Stimulated activated CD4-positive, alpha-beta T cell treated with anti-CD3 and anti-CD28 coated beads, Interleukin-2, amount 100 ng/mL, for 24 hours (primary cell): ENCODE results near the gene PCDHGA4.
"Not testable (repeated sequence)": the region's sequence is repeated elsewhere in the genome, so short reads cannot be mapped to it uniquely, and the experiment has no call there.

Experiments
- DNase-seq, 2 donors: peaks; one replicate each; pipeline ENCODE4 v3.0.0-alpha.2; 2020

The PCDHGA4 gene

GRCh38 chr5:141354900-141355469, at the start of gene PCDHGA4:
PCDHGA4 (plus strand) TSS chr5:141355021; CDS start chr5:141355108, 87 bp downstream.
- DNase-seq: no peak

GRCh38 chr5:141306630-141307029, 48.2 kb upstream of the PCDHGA4 start:
- DNase-seq: no peak

GRCh38 chr5:141313711-141314110, 41.1 kb upstream of the PCDHGA4 start:
- no peak for DNase-seq

GRCh38 chr5:141316963-141317362, 37.9 kb upstream of the PCDHGA4 start:
- not testable (repeated sequence) for DNase-seq

GRCh38 chr5:141319202-141319601, 35.6 kb upstream of the PCDHGA4 start:
- no peak for DNase-seq

- DNase-seq: no peak
These were observed 35.1 kb upstream of the PCDHGA4 start for GRCh38 chr5:141319699-141320098.

- DNase-seq: peak; percentile 92 to 94
These were observed 34.3 kb upstream of the PCDHGA4 start, which contains the start of gene TAF7 for GRCh38 chr5:141320225-141321169. TAF7 (minus strand) TSS chr5:141320784; CDS start chr5:141320044, 740 bp downstream.

- no peak for DNase-seq
These were observed 32.6 kb upstream of the PCDHGA4 start for GRCh38 chr5:141322261-141322660.

- DNase-seq: peak; percentile 67 to 70
These were observed 28.6 kb upstream of the PCDHGA4 start for GRCh38 chr5:141326088-141326854.

GRCh38 chr5:141328231-141328630, 26.6 kb upstream of the PCDHGA4 start:
- DNase-seq: no peak

- DNase-seq: peak in 1 of 2 donors; percentile 20
These were observed 24.3 kb upstream of the PCDHGA4 start, which contains the start of gene PCDHGA1 for GRCh38 chr5:141330299-141331080. PCDHGA1 (plus strand) TSS chr5:141330514.

GRCh38 chr5:141332571-141332970, 22.2 kb upstream of the PCDHGA4 start:
- not testable (repeated sequence) for DNase-seq

GRCh38 chr5:141338538-141339306, 16.1 kb upstream of the PCDHGA4 start, which contains the start of gene PCDHGA2:
PCDHGA2 (plus strand) TSS chr5:141338760.
- DNase-seq: no peak

GRCh38 chr5:141340781-141341354, 14.0 kb upstream of the PCDHGA4 start:
- DNase-seq: not testable (repeated sequence)

GRCh38 chr5:141342773-141343172, 12.0 kb upstream of the PCDHGA4 start:
- no peak for DNase-seq

- DNase-seq: no peak
These were observed 11.4 kb upstream of the PCDHGA4 start, which contains the start of gene PCDHGA3 for GRCh38 chr5:141343242-141343952. PCDHGA3 (plus strand) TSS chr5:141343829; CDS start chr5:141344034, 205 bp downstream.

GRCh38 chr5:141343953-141344463, 10.8 kb upstream of the PCDHGA4 start:
- DNase-seq: no peak

- no peak for DNase-seq
These were observed 9.5 kb upstream of the PCDHGA4 start for GRCh38 chr5:141345327-141345726.

- DNase-seq: not testable (repeated sequence)
These were observed 8.8 kb upstream of the PCDHGA4 start for GRCh38 chr5:141346017-141346416.
